D721Med (cell line): ENCODE results near the gene SLC35F6.
"Not testable (repeated sequence)": the region's sequence is repeated elsewhere in the genome, so short reads cannot be mapped to it uniquely, and the experiment has no call there.

Source experiments
- DNase-seq: peaks from one replicate; pipeline ENCODE4 v3.0.0; 2011; ENCODE audit warnings: low spot score; ENCODE audit not compliant: insufficient read length
- FAIRE-seq: peaks from 2 replicates; lab custom pipeline; 2011; peaks lifted over from hg19 to GRCh38; lab: Jason Lieb, UNC
- CTCF ChIP-seq: IDR thresholded peaks from 2 replicates; pipeline ENCODE4 v1.5.1; 2012; ENCODE audit warnings: mild to moderate bottlenecking, control low read depth; ENCODE audit not compliant: insufficient read depth; ENCODE audit errors: missing control alignments

The SLC35F6 gene

DNA sequence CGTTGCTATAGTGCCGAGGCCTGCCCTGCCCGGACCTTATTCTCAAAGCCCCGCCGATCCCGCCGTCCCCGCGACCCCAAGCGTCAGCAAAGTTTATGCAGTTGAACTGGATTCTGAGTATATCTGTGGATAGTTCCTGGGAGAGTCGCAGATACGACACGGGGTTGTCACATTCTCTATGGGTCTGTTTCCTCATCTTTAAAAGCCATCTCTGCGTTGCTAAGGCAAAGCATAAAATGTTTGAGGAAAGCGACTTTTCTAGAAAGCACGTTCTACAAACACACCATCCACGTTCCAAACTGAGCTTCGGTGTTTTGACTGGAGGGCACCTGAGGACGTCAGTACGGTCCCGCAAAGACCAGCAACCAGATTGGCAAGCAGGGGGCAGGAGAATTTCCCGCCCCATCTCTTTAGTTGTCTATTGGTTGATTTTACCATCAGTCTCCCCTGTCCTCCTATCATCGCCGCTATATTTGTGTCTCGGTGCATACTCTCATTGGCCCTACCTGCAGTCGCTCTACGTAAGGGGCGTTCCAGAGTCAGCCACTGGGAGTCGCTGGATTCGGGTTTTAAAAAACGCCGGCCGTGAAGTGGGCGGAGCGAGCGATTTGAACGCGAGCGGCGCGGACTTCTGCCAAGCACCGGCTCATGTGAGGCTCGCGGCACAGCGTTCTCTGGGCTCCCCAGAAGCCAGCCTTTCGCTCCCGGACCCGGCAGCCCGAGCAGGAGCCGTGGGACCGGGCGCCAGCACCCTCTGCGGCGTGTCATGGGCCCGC, 21.5 kb downstream of the SLC35F6 start, which contains the start of gene CENPA:
CENPA (plus strand) TSS at position 626 of the 776 bp plus-strand sequence; CDS start at position 767, 141 bp downstream.
- FAIRE-seq, result peak; percentile 11
- peak; percentile 4 for TF ChIP-seq CTCF
- peak; percentile 97 for DNase-seq

- DNase-seq, result no peak
- TF ChIP-seq CTCF, result no peak
- no peak for FAIRE-seq
Measured at GRCh38 chr2:26786207-26787028, 22.3 kb downstream of the SLC35F6 start.

DNA sequence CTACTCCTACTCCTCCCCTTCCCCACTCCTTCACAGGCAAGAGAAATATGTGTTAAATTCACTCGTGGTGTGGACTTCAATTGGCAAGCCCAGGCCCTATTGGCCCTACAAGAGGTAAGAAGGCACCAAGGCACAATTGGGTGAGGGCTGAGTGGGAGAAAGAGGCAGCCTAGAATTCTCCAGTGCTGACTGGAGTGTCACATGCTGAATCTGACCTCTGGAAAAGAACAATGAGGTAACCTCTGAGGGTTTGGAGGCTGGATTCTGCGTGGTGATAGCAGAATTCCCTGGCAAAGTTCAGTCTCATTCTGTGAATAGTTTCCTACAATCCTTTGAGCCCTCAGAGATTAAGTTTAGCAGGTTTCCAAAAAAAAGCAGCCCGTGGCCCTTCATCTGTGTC, 28.6 kb downstream of the SLC35F6 start:
- no peak for DNase-seq
- FAIRE-seq, result no peak
- TF ChIP-seq CTCF, result no peak

DNA sequence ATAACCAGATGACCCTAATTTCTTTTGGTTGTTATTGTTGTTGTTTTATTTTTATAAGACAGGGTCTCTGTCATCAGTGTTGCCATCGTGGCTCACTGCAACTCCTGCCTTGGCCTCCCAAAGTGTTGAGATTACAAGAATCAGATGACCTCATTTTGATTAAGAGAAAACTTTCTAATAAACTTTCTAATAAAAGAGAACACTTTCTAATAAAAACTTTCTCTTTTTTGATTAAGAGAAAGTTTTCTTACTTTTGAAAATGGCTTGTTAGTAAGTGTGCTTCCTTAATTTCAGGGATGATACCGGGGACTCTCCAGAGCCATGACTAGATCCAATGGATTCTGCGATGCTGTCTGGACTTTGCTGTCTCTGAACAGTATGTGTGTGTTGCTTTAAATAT, 29.4 kb downstream of the SLC35F6 start:
- no peak for TF ChIP-seq CTCF
- no peak for DNase-seq
- FAIRE-seq, result no peak

GRCh38 chr2:26795135-26795534, 31.1 kb downstream of the SLC35F6 start:
- not testable (repeated sequence) for FAIRE-seq

GRCh38 chr2:26801328-26801727, 37.2 kb downstream of the SLC35F6 start:
- no peak for FAIRE-seq

More at GRCh38 chr2:26795135-26795534, 31.1 kb downstream of the SLC35F6 start:
- DNase-seq, result not testable (repeated sequence)

More at GRCh38 chr2:26801328-26801727, 37.2 kb downstream of the SLC35F6 start:
- TF ChIP-seq CTCF, result no peak
- no peak for DNase-seq
